HepG2 (cell line): ENCODE results near the gene NUDT22. TPM values are rescaled to one million over a fixed set of nuclear protein-coding genes. Genes with fewer than 3 reads are reported as not detected.

Experiments used
- MNT ChIP-seq: fragments of 450-650 bp; IDR thresholded peaks from 2 replicates; pipeline ENCODE4 v1.6.1; 2016
- MYNN ChIP-seq: sonication (generic); formaldehyde crosslinking; IDR thresholded peaks from 2 replicates; pipeline ENCODE4 v1.4.0; 2020; ENCODE audit warnings: mild to moderate bottlenecking, low read depth, missing genetic modification reagents
- TGIF2 ChIP-seq: IDR thresholded peaks from 2 replicates; pipeline ENCODE4 v1.6.1; 2016; ENCODE audit warnings: control low read depth, missing compliant biosample characterization
- ZBTB2 ChIP-seq: sonication (generic); formaldehyde crosslinking; IDR thresholded peaks from 2 replicates; pipeline ENCODE4 v1.8.0; 2022; ENCODE audit warnings: low read depth, missing genetic modification reagents
- ZBTB4 ChIP-seq: sonication (generic); formaldehyde crosslinking; IDR thresholded peaks from 2 replicates; pipeline ENCODE4 v1.4.0; 2020; ENCODE audit warnings: missing genetic modification reagents, mild to moderate bottlenecking, borderline replicate concordance
- ZBTB8A ChIP-seq: sonication (generic); formaldehyde crosslinking; IDR thresholded peaks from 2 replicates; pipeline ENCODE4 v1.4.0; 2020; ENCODE audit warnings: mild to moderate bottlenecking, low read depth, missing genetic modification reagents, borderline replicate concordance
- ZNF10 ChIP-seq: sonication (generic); formaldehyde crosslinking; IDR thresholded peaks from 2 replicates; pipeline ENCODE4 v1.4.0; 2020; ENCODE audit warnings: mild to moderate bottlenecking, low read depth, missing genetic modification reagents, borderline replicate concordance
- ZNF136 ChIP-seq: sonication (generic); formaldehyde crosslinking; IDR thresholded peaks from 2 replicates; pipeline ENCODE4 v1.8.1; 2022; ENCODE audit warnings: low read depth, mild to moderate bottlenecking, moderate library complexity, missing genetic modification reagents
- ZNF609 ChIP-seq: sonication (generic); formaldehyde crosslinking; IDR thresholded peaks from 2 replicates; pipeline ENCODE4 v1.4.0; 2020; ENCODE audit warnings: mild to moderate bottlenecking, missing genetic modification reagents, borderline replicate concordance
- polyA plus RNA-seq, 8 experiments: library from polyadenylated mRNA; depleted of rRNA in 3 of 8; stranded (reverse) in 7 of 8; unstranded in 1 of 8; fragments of >200 nt; fragmentation: Illumina TruSeq in 4 of 8; extraction: Trizol in 4 of 8; gene quantifications; 2 replicates each; pipeline versions ENCODE4 v1.2.1 to v1.2.3, GENCODE V29; 2011 to 2016; ENCODE audit warnings: low read depth in 4 of 8, missing spikeins in 1 of 8, mixed read lengths in 1 of 8; ENCODE audit not compliant: insufficient read depth in 1 of 8
- total RNA-seq, 5 experiments: library from RNA; depleted of rRNA; stranded (reverse); fragments of >200 nt; fragmentation: Illumina TruSeq; extraction: Trizol; gene quantifications; 2 replicates each; pipeline ENCODE4 v1.2.3, GENCODE V29; 2016; ENCODE audit warnings: low read depth in 1 of 5

NUDT22 gene
- total and polyA plus RNA-seq, 2 of the 13 experiments (the other 11 are each of a cell fraction or from before 2014, with no cell fraction given), result 33.5 to 39.8 TPM

- peak; percentile 66 for TF ChIP-seq ZBTB2 (CRISPR knock-in tag)
- TF ChIP-seq TGIF2 (CRISPR knock-in tag), result 0 out of 2 replicates have a peak, but pooled peaks have one; percentile 19
- no peak for TF ChIP-seq ZBTB4 (CRISPR knock-in tag)
- no peak for TF ChIP-seq ZNF10
- TF ChIP-seq MNT, result peak; percentile 36; the same call in 1 of the 2 replicates
- TF ChIP-seq ZBTB8A, result no peak
- no peak for TF ChIP-seq ZNF609 (CRISPR knock-in tag)
- 0 out of 2 replicates have a peak, but pooled peaks have one; percentile 16 for TF ChIP-seq ZNF136 (CRISPR knock-in tag)
- peak; percentile 76; the same call in 1 of the 2 replicates for TF ChIP-seq MYNN (CRISPR knock-in tag)
These were observed 40.2 kb upstream of the NUDT22 start, which contains the start of gene STIP1 (continued) for GRCh38 chr11:64185693-64186491.
